HCT116 (cell line): ENCODE results near the gene ALOX5AP. TPM values are rescaled to one million over a fixed set of nuclear protein-coding genes. Genes with fewer than 3 reads are reported as not detected.

Experiments used
- ATAC-seq: fragments of 200-7000 bp; cut with Tn5 transposase; 2 replicates; pipeline ENCODE4 v1.9.1; 2020; ENCODE audit warnings: mild to moderate bottlenecking, moderate library complexity
- BruUV-seq: library from RNA; stranded (reverse); fragments of 400-500 nt; replicated peaks from 2 replicates; lab custom pipeline; 2021; lab: Mats Ljungman, UMichigan
- CTCF ChIA-PET: fragments of 300-600 bp; sonication (Branson Sonifier 250); formaldehyde crosslinking; loops from one replicate; lab custom pipeline; 2021; ENCODE audit warnings: antibody characterized with exemption; lab: Charles Lee
- POLR2A ChIA-PET: fragments of 300-600, 350-600 bp; sonication (Branson Sonifier 250); formaldehyde crosslinking; loops from one replicate; lab custom pipeline; 2021; ENCODE audit warnings: antibody characterized with exemption; lab: Charles Lee
- RAD21 ChIA-PET, 2 experiments: fragments of 300-600 bp; sonication (Branson Sonifier 250); formaldehyde crosslinking; loops; one replicate each; lab custom pipeline; 2023; ENCODE audit warnings: low total read pairs in 2 of 2; ENCODE audit not compliant: uncharacterized antibody in 2 of 2, unreplicated experiment in 2 of 2, low non-redundant PET in 1 of 2; lab: Charles Lee
- DNase-seq: peaks from one replicate; pipeline ENCODE4 v3.0.0-alpha.2; 2010; ENCODE audit warnings: low read depth, low spot score
- H2AFZ ChIP-seq: fragments of 200-600 bp; shearing (Covaris generic), sonication (generic); 2 replicates; pipeline ENCODE4 v1.6.1; 2017; ENCODE audit warnings: low read depth, mixed run types, mixed read lengths, antibody characterized with exemption, low read length; ENCODE audit not compliant: poor library complexity, severe bottlenecking
- H3K27ac ChIP-seq: 2 replicates; pipeline ENCODE4 v1.5.1; 2012; ENCODE audit warnings: low read depth, low read length
- H3K27me3 ChIP-seq: fragments of 200-600 bp; sonication (generic); 2 replicates; pipeline ENCODE4 v1.6.1; 2016; ENCODE audit warnings: mixed run types, low read length, mixed read lengths; ENCODE audit not compliant: insufficient read depth
- H3K36me3 ChIP-seq, 2 experiments: fragments of 200-500 bp in 1 of 2; fragments of 200-600 bp in 1 of 2; sonication (Bioruptor generic) in 1 of 2; sonication (generic) in 1 of 2; 2 replicates each; pipeline versions ENCODE4 v1.5.1 to v1.6.1; 2014 to 2016; ENCODE audit warnings: low read length in 2 of 2, inconsistent platforms in 1 of 2, mixed read lengths in 1 of 2, mixed run types in 1 of 2; ENCODE audit not compliant: insufficient read depth in 2 of 2, control insufficient read depth in 1 of 2
- H3K4me1 ChIP-seq, 2 experiments: fragments of 200-600 bp in 1 of 2; sonication (generic) in 1 of 2; 2 replicates each; pipeline versions ENCODE4 v1.5.1 to v1.6.1; 2012 to 2017; ENCODE audit warnings: low read length in 2 of 2, inconsistent platforms in 1 of 2, mild to moderate bottlenecking in 1 of 2, mixed read lengths in 1 of 2, mixed run types in 1 of 2, moderate library complexity in 1 of 2; ENCODE audit not compliant: insufficient read depth in 2 of 2, control insufficient read depth in 1 of 2
- H3K4me2 ChIP-seq: fragments of 200-600 bp; sonication (generic); 2 replicates; pipeline ENCODE4 v1.6.1; 2017; ENCODE audit warnings: mixed run types, low read length, mixed read lengths
- H3K4me3 ChIP-seq, 2 experiments: fragments of 200-600 bp in 1 of 2; sonication (generic) in 1 of 2; replicated peaks in 1 of 2; 2 replicates each; pipeline ENCODE4 v1.5.1; 2011 to 2016; ENCODE audit warnings: low read length in 2 of 2, control low read depth in 1 of 2, low read depth in 1 of 2, mild to moderate bottlenecking in 1 of 2, mixed read lengths in 1 of 2, mixed run types in 1 of 2
- H3K79me2 ChIP-seq: fragments of 200-600 bp; sonication (generic); 2 replicates; pipeline ENCODE4 v1.6.1; 2017; ENCODE audit warnings: mild to moderate bottlenecking, mixed run types, low read length, moderate library complexity, mixed read lengths; ENCODE audit not compliant: insufficient read depth
- H3K9ac ChIP-seq: fragments of 200-600 bp; sonication (generic); 2 replicates; pipeline ENCODE4 v1.6.1; 2016; ENCODE audit warnings: low read length, mixed read lengths
- H3K9me2 ChIP-seq: fragments of 200-600 bp; sonication (generic), shearing (Covaris generic); 2 replicates; pipeline ENCODE4 v1.6.1; 2017; ENCODE audit warnings: mixed run types, mild to moderate bottlenecking, moderate library complexity; ENCODE audit not compliant: insufficient read depth
- H3K9me3 ChIP-seq, 2 experiments: fragments of 200-500 bp in 1 of 2; fragments of 200-600 bp in 1 of 2; sonication (Bioruptor generic) in 1 of 2; sonication (generic) in 1 of 2; 2 replicates each; pipeline ENCODE4 v1.6.1; 2014 to 2017; ENCODE audit warnings: low read length in 2 of 2, mixed read lengths in 2 of 2, inconsistent platforms in 1 of 2, low read depth in 1 of 2, mild to moderate bottlenecking in 1 of 2, mixed run types in 1 of 2, moderate library complexity in 1 of 2; ENCODE audit not compliant: control insufficient read depth in 1 of 2, insufficient read depth in 1 of 2
- H4K20me1 ChIP-seq: fragments of 200-600 bp; sonication (generic), shearing (Covaris generic); 2 replicates; pipeline ENCODE4 v1.6.1; 2017; ENCODE audit warnings: mixed run types, mild to moderate bottlenecking, moderate library complexity; ENCODE audit not compliant: insufficient read depth
- CTCF ChIP-seq, 3 experiments: fragments of 200-600 bp in 1 of 3; sonication (generic) in 1 of 3; IDR thresholded peaks in 2 of 3; conservative IDR thresholded peaks in 1 of 3; 2 replicates each; pipeline ENCODE4 v1.5.1; 2012 to 2017; ENCODE audit warnings: low read depth in 2 of 3, low read length in 2 of 3, antibody characterized with exemption in 1 of 3, borderline replicate concordance in 1 of 3, control low read depth in 1 of 3, mild to moderate bottlenecking in 1 of 3, mixed read lengths in 1 of 3, mixed run types in 1 of 3, moderate library complexity in 1 of 3; ENCODE audit not compliant: insufficient read depth in 1 of 3
- EZH2phosphoT487 ChIP-seq: fragments of 200-600 bp; IDR thresholded peaks from 2 replicates; pipeline ENCODE4 v1.6.1; 2018; ENCODE audit warnings: antibody characterized with exemption, borderline replicate concordance
- JUND ChIP-seq: IDR thresholded peaks from 2 replicates; pipeline ENCODE4 v1.6.1; 2012
- REST ChIP-seq: IDR thresholded peaks from 2 replicates; pipeline ENCODE4 v1.6.1; 2012; ENCODE audit warnings: low read depth
- YY1 ChIP-seq: IDR thresholded peaks from 2 replicates; pipeline ENCODE4 v1.6.1; 2011; ENCODE audit warnings: low read length, low read depth, moderate library complexity, mild to moderate bottlenecking; ENCODE audit not compliant: insufficient replicate concordance; ENCODE audit errors: extremely low read depth
- ZFX ChIP-seq: fragments of 450-650 bp; IDR thresholded peaks from 2 replicates; pipeline ENCODE4 v1.6.1; 2017
- ZNF274 ChIP-seq: fragments of 200-500 bp; sonication (Bioruptor generic); IDR thresholded peaks from 2 replicates; pipeline ENCODE4 v1.6.1; 2014; ENCODE audit warnings: mild to moderate bottlenecking, low read depth, low read length, inconsistent platforms
- intact Hi-C: fragments of 100-400 bp; cut with micrococcal nuclease; formaldehyde crosslinking; loops from 2 replicates; pipeline ENCODE4 v1.10.0; 2022
- total RNA-seq: library from RNA; stranded (reverse); gene quantifications from one replicate; pipeline ENCODE4 v1.2.1, GENCODE V29; 2021; ENCODE audit not compliant: unreplicated experiment

ALOX5AP gene
- total RNA-seq, 1 experiment from 2014 or later, result not detected

GRCh38 chr13:30750036-30750435, 14.7 kb downstream of the ALOX5AP start:
- Histone ChIP-seq H3K36me3 (no peaks in the 10 kb centered on the region), H3K9me3 (no peaks in the 10 kb centered on the region), H3K79me2 (no peaks in the 10 kb centered on the region), H3K4me1 (peaks cover 0 to under 1% of the 10 kb centered on the region in 2 experiments; a peak in 2 of 4 replicates), H3K27ac (no peak overlapping the region), H4K20me1 (no peaks in the 10 kb centered on the region), H2AFZ (no peak overlapping the region), H3K9me2 (no peaks in the 10 kb centered on the region), H3K9ac (no peak overlapping the region), H3K4me2 (no peak overlapping the region), H3K4me3 (no peak overlapping the region), H3K27me3 (peaks cover 47% of the 10 kb centered on the region)
- ATAC-seq (no peak), DNase-seq (no peak)
- ChIA-PET RAD21 (no interaction called here), CTCF (no interaction called here), POLR2A (no interaction called here)
- intact Hi-C loops, result no loop called here
- TF ChIP-seq ZFX (no peak), JUND (no peak), REST (no peak), YY1 (no peak), EZH2phosphoT487 (no peak), CTCF (IDR thresholded peaks at IDR 0.05 in 2 of 3, conservative IDR thresholded peaks at IDR 0.05 in 1 of 3; ENCODE audit: borderline replicate concordance in 1 of 3, insufficient read depth in 1 of 3, low read depth in 2 of 3, low read length in 2 of 3) (no peak), ZNF274 (no peak)
- BruUV-seq, result no TSS peak
